Neuron (in vitro differentiated cells): ENCODE data around the gene GPR42.

Source experiments
- H2AFZ ChIP-seq: one replicate; pipeline ENCODE4 v1.6.1; 2013; ENCODE audit warnings: low read depth, mild to moderate bottlenecking, inconsistent platforms, low read length, moderate library complexity
- H3K27me3 ChIP-seq: one replicate; pipeline ENCODE4 v1.6.1; 2013; ENCODE audit warnings: low read length; ENCODE audit not compliant: insufficient read depth
- H3K36me3 ChIP-seq: one replicate; pipeline ENCODE4 v1.6.1; 2013; ENCODE audit warnings: low read length; ENCODE audit not compliant: insufficient read depth
- H3K4me1 ChIP-seq: one replicate; pipeline ENCODE4 v1.6.1; 2013; ENCODE audit warnings: low read length; ENCODE audit not compliant: insufficient read depth
- H3K4me3 ChIP-seq: 2 replicates; pipeline ENCODE4 v1.5.1; 2013; ENCODE audit warnings: mild to moderate bottlenecking, low read length, moderate library complexity
- H3K9me3 ChIP-seq: one replicate; pipeline ENCODE4 v1.6.1; 2013; ENCODE audit warnings: low read length

The GPR42 gene

DNA sequence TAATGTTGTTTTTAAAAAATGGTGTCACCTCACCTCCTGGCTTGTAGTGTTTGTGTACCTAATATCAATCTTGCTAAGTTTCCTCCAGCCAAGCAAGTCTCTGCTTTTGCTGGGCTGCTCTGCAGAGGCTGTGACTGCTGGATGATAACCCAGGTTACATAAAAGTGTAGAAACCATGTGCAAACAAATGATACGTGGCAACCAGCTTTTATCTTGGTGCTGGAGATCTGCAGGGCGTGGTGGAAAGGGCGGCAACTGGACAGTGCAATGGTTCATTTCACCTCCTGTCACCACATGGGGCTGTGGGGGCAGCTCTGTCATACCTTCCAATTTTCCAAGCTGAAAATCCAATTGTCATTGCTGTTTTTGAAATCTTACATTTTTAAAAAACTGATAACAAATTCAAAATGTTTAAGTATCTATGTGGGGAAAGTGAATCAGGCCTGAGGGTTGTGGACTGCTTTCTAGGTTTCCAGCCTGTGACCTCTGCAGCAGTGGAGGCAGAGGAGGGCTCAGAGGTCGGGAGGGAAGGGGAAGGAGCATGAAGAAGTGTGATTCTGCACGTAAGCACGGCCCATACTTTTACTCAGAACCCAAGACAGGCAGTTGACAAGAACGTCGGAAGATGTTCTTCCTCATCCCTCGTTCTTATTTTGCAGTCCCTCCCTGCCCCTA, 9.7 kb downstream of the GPR42 start:
- Histone ChIP-seq H3K9me3 (peaks cover under 1% of the 10 kb centered on the region), H3K4me1 (no peaks in the 10 kb centered on the region), H2AFZ (no peak overlapping the region), H3K27me3 (no peaks in the 10 kb centered on the region), H3K4me3 (no peak overlapping the region), H3K36me3 (no peaks in the 10 kb centered on the region)

DNA sequence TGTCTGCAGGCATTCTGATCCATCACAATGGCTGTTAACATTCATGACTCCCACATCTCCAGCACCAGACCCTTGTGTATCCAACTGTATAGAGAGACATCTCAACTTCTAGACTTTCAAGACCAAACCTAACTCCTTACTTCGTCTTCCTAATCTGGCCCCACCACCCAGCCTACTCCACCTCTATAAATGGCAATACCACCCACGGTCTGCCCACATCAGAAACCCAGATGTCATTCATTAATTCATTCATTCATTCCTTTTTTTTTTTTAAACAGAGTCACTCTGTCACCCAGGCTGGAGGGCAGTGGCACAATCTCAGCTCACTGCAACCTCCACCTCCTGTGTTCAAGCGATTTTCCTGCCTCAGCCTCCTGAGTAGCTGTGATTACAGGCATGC, 10.4 kb downstream of the GPR42 start:
- Histone ChIP-seq H3K9me3 (peaks cover 3% of the 10 kb centered on the region), H2AFZ (no peak overlapping the region), H3K27me3 (no peaks in the 10 kb centered on the region), H3K4me1 (no peaks in the 10 kb centered on the region), H3K36me3 (no peaks in the 10 kb centered on the region), H3K4me3 (no peak overlapping the region)

DNA sequence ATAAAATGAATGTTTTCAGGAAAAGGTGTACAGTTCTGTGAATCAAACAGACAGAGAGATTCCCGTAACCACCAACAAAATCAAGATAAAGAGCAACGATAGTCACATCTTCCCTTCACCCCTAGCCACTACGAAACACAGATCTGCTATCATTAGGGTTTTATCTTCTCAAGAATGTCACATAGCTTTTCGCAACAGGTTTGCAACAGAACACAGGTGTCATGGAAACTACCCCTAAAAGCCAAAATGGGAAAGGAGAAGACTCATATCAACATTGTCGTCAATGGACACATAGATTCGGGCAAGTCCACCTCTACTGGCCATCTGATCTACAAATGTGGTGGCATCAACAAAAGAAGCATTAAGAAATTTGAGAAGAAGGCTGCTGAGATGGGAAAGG, 11.1 kb downstream of the GPR42 start:
- Histone ChIP-seq H3K4me1 (no peaks in the 10 kb centered on the region), H3K36me3 (no peaks in the 10 kb centered on the region), H3K9me3 (peaks cover 3% of the 10 kb centered on the region), H2AFZ (no peak overlapping the region), H3K4me3 (no peak overlapping the region), H3K27me3 (no peaks in the 10 kb centered on the region)

DNA sequence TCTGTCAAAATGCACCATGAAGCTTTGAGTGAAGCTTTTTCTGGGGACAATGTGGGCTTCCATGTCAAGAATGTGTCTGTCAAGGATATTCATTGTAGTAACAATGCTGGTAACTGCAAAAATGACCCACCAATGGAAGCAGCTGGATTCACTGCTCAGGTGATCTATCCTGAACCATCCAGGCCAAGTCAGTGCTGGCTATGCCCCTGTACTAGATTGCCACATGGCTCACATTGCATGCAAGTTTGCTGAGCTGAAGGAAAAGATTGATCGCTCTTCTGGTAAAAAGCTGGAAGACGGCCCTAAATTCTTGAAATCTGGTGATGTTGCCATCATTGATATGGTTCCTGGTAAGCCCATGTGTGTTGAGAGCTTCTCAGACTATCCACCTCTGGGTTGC, 12.7 kb downstream of the GPR42 start:
- no peaks in the 10 kb centered on the region for H3K27me3 ChIP-seq
- no peak overlapping the region for H2AFZ ChIP-seq
- no peaks in the 10 kb centered on the region for H3K36me3 ChIP-seq
- H3K4me1 ChIP-seq: no peaks in the 10 kb centered on the region
- peaks cover 5% of the 10 kb centered on the region for H3K9me3 ChIP-seq
- no peak overlapping the region for H3K4me3 ChIP-seq

DNA sequence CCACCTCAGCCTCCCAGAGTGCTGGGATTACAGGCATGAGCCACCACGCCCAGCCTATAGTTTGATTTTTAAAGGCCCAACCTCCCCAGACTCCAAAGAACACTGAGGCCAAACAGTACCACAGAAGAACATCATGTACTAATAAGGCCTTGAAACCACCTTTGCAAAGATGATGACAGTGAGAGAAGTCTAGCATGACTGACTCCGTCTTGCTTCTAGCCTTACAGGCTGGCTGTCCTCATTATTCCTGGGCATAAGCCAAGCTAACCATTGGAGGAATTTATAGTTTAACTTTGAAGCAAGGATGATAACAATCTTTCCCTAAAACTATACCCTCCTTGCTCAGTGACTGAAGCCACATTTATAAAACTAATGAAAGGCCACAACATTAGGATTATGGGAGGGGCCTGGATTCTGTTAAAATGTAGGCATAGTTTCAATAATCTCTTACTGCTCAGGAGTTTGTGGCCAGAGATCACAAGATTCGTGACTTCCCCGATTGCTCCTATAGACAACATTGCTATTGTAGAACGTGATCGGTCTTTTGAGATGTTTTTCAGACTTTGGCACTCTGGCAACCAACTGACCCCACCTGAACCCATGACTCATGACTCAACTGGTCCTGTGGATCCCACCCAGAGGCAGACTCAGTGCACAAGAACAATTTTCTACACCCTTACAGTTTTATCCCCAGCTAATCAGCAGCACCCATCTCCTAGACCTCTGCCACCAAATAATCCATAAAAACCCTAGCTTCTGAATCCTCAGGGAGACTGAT, 17.6 kb downstream of the GPR42 start:
- H3K4me3 ChIP-seq: no peak overlapping the region
- H2AFZ ChIP-seq: no peak overlapping the region
- H3K4me1 ChIP-seq: no peaks in the 10 kb centered on the region
- H3K27me3 ChIP-seq: no peaks in the 10 kb centered on the region
- no peaks in the 10 kb centered on the region for H3K36me3 ChIP-seq
- H3K9me3 ChIP-seq: peaks cover 5% of the 10 kb centered on the region

DNA sequence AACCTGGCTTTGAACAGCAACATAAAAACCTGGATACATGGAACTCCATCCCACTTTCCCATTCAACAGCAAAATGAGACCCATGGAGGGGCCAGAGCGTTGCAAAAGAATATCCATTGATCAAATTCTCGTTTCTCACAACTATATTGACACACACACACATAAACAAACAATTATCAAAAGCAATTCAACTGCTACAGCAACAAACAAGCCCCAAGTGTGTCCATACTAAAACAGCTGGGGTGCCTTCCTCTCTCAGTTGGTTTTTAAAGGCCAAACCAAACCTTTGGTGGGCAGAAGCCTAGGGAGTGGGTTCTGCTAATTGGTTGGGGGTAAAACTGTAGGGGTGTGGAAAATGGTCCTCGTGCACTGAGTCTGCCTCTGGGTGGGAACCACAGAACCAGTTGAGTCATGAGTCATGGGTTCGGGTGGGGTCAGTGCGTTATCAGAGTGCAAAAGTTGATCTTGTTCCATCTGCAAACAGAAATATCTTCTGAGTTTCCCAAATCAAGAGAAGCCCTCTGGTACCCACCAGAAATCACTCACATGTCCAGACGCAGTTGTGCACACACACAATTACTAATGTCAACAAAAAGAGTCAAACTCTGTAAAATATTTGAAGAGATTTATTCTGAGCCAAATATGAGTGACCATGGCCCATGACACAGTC, 18.5 kb downstream of the GPR42 start:
- peaks cover 5% of the 10 kb centered on the region for H3K9me3 ChIP-seq
- H3K4me3 ChIP-seq: no peak overlapping the region
- no peaks in the 10 kb centered on the region for H3K27me3 ChIP-seq
- no peak overlapping the region for H2AFZ ChIP-seq
- H3K4me1 ChIP-seq: no peaks in the 10 kb centered on the region
- H3K36me3 ChIP-seq: no peaks in the 10 kb centered on the region

- H3K27me3 ChIP-seq: no peaks in the 10 kb centered on the region
- no peaks in the 10 kb centered on the region for H3K9me3 ChIP-seq
- H3K4me1 ChIP-seq: no peaks in the 10 kb centered on the region
- H3K36me3 ChIP-seq: no peaks in the 10 kb centered on the region
- no peak overlapping the region for H2AFZ ChIP-seq
- no peak overlapping the region for H3K4me3 ChIP-seq
Measured at GRCh38 chr19:35392742-35393715, 22.2 kb downstream of the GPR42 start.

GRCh38 chr19:35395382-35396199, 24.7 kb downstream of the GPR42 start:
- Histone ChIP-seq H3K36me3 (no peaks in the 10 kb centered on the region), H2AFZ (no peak overlapping the region), H3K9me3 (no peaks in the 10 kb centered on the region), H3K4me3 (no peak overlapping the region), H3K4me1 (no peaks in the 10 kb centered on the region), H3K27me3 (no peaks in the 10 kb centered on the region)

GRCh38 chr19:35396240-35396885, 25.5 kb downstream of the GPR42 start:
- Histone ChIP-seq H3K36me3 (no peaks in the 10 kb centered on the region), H3K27me3 (no peaks in the 10 kb centered on the region), H3K9me3 (no peaks in the 10 kb centered on the region), H3K4me3 (no peak overlapping the region), H3K4me1 (no peaks in the 10 kb centered on the region), H2AFZ (no peak overlapping the region)

DNA sequence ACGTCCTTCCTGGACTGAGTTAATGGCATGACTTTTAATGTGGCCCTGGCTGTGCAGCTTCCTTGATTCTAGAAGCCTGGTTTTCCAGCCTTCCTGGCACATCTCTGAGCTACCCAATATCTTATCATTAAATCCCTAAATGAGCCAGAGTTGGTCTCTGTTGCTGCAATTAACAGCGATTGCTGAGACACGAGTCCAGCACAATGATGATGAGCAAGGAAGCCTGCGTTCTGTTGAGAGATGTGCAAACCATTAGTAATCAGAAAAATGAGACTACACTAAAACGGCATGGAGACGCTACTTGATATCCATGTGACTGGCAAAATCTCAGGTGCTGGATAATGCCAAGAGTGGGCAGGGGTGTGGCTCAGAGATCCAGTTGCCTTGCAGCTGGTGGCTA, 26.2 kb downstream of the GPR42 start:
- no peaks in the 10 kb centered on the region for H3K9me3 ChIP-seq
- no peaks in the 10 kb centered on the region for H3K36me3 ChIP-seq
- H3K4me3 ChIP-seq: no peak overlapping the region
- no peak overlapping the region for H2AFZ ChIP-seq
- H3K27me3 ChIP-seq: no peaks in the 10 kb centered on the region
- H3K4me1 ChIP-seq: no peaks in the 10 kb centered on the region

GRCh38 chr19:35398570-35398969, 27.7 kb downstream of the GPR42 start:
- H3K9me3 ChIP-seq: no peaks in the 10 kb centered on the region
- H3K27me3 ChIP-seq: no peaks in the 10 kb centered on the region
- H2AFZ ChIP-seq: no peak overlapping the region
- no peaks in the 10 kb centered on the region for H3K4me1 ChIP-seq
- no peaks in the 10 kb centered on the region for H3K36me3 ChIP-seq
- no peak overlapping the region for H3K4me3 ChIP-seq

- no peaks in the 10 kb centered on the region for H3K4me1 ChIP-seq
- no peaks in the 10 kb centered on the region for H3K27me3 ChIP-seq
- no peaks in the 10 kb centered on the region for H3K9me3 ChIP-seq
- no peak overlapping the region for H2AFZ ChIP-seq
- no peak overlapping the region for H3K4me3 ChIP-seq
- H3K36me3 ChIP-seq: no peaks in the 10 kb centered on the region
Measured at GRCh38 chr19:35399231-35399630, 28.4 kb downstream of the GPR42 start.
